ENCODE data around the gene CACNB2.
"Not testable (repeated sequence)": the region's sequence is repeated elsewhere in the genome, so short reads cannot be mapped to it uniquely, and the experiment has no call there.

CACNB2 gene

DNA sequence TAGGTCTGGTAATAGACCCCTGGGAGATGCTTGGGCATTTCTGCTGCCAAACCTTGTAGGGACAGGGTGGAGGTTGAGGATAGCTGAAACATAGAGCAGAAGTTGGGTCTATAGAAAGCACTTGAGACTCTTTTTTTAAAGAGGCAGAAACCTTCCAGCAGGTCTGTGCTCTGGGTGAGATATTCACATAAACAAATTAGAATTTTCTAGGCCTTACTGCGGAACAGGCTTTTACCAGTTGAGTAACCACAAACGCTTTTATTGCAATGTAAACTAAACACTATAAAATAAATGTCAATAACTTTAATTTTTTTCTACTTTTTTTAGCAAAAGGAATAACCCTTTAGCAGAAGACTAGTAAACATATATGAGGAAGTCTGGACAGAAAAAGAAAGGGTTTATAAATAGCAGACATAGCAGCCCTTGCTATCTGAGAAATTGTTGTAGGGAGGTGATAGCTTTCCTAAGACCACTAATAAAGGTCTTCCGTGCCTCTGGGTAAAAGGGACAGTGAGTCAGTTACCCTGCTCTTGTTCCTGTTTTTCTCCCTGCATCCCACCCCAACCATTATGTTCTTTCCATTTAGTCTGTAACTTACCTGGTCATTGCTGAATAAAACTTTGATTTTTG lies 38.7 kb downstream of the CACNB2 start:
- TF ChIP-seq, protein P1, sequence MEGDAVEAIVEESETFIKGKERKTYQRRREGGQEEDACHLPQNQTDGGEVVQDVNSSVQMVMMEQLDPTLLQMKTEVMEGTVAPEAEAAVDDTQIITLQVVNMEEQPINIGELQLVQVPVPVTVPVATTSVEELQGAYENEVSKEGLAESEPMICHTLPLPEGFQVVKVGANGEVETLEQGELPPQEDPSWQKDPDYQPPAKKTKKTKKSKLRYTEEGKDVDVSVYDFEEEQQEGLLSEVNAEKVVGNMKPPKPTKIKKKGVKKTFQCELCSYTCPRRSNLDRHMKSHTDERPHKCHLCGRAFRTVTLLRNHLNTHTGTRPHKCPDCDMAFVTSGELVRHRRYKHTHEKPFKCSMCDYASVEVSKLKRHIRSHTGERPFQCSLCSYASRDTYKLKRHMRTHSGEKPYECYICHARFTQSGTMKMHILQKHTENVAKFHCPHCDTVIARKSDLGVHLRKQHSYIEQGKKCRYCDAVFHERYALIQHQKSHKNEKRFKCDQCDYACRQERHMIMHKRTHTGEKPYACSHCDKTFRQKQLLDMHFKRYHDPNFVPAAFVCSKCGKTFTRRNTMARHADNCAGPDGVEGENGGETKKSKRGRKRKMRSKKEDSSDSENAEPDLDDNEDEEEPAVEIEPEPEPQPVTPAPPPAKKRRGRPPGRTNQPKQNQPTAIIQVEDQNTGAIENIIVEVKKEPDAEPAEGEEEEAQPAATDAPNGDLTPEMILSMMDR (IDR thresholded peaks at IDR 0.05; ENCODE audit: borderline replicate concordance, insufficient read depth, low read depth, low read length): no peak
- H3K4me3 ChIP-seq (ENCODE audit: low read depth, low read length): no peak overlapping the region

DNA sequence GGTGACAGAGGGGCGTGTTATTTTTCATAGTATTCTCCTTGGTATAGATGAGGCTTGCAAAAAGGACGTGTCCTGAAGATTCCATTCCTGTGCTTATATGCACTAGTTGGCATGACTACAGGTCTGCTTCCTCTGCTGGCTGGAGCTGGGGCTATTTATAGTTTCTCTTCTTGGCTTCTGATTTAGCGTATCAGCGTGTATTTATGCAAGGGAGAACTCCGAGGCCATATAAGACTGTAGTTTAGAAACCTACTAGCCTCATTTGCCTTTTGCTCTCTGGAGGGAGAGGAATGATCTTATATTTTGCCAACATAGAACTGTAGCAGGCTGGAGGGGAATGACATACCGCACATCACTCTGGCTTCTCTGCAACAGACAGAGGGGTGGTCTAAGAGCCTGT lies 39.7 kb downstream of the CACNB2 start:
- TF ChIP-seq, protein P1 (IDR thresholded peaks at IDR 0.05; ENCODE audit: borderline replicate concordance, insufficient read depth, low read depth, low read length): no peak
- H3K4me3 ChIP-seq (ENCODE audit: low read depth, low read length): no peak overlapping the region

DNA sequence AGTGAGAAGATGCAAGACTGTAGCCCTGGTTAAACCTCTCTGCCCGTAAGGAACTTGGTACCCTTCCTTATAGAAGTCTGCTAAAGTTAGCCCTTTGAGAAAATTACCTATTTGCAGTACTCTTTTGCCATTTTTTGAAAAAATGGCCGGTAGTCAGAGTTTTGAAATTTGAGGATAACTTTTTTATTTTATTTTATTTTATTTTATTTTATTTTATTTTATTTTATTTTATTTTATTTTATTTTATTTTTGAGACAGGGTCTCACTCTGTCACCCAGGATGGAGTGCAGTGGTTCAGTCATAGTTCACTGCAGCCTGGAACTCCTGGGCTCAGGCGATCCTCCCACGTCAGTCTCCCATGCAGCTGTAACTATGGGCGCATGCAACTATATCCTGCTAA lies 41.2 kb downstream of the CACNB2 start:
- not testable (repeated sequence) for H3K4me3 ChIP-seq (ENCODE audit: low read depth, low read length)

DNA sequence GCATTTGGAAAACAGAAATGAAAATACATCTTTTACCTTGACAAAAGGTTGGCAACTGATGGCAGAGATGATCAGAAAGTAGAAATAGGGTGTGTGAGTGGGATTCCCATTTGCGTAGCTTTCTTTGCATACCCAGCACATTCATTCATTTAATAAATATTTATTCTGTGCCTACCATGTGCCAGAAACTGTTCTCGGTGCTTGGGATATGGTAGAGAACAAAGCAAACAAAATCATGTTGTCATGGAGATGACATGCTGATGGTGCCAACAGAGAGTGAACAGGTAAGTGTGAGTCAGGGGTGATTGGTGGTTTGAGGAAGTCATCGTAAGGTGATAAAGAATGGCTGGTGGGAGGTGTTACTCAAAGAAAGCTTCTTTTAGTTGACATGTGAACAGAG lies 45.4 kb downstream of the CACNB2 start:
- TF ChIP-seq, protein P1 (IDR thresholded peaks at IDR 0.05; ENCODE audit: borderline replicate concordance, insufficient read depth, low read depth, low read length): no peak
- H3K4me3 ChIP-seq (ENCODE audit: low read depth, low read length): no peak overlapping the region

DNA sequence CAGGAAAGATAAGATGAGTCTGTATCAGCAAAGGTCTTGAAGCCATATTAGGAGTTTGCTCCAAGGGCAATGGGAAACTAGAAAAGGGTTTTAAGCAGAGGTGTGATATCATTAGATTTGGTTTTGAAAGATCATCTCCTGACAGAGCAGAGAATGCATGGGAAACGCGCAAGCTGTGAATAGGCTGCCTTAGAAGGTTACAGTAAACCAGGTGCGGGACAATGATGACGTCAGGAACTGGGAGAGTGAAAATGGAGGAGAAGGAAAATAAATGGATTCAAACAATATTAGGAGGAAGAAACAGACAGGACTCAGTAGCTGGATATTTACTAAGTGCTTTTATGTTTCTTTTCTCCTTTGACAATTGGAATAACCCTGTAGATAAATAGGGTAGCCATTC lies 50.6 kb downstream of the CACNB2 start:
- no peak overlapping the region for H3K4me3 ChIP-seq (ENCODE audit: low read depth, low read length)
- TF ChIP-seq, protein P1 (IDR thresholded peaks at IDR 0.05; ENCODE audit: borderline replicate concordance, insufficient read depth, low read depth, low read length): no peak

DNA sequence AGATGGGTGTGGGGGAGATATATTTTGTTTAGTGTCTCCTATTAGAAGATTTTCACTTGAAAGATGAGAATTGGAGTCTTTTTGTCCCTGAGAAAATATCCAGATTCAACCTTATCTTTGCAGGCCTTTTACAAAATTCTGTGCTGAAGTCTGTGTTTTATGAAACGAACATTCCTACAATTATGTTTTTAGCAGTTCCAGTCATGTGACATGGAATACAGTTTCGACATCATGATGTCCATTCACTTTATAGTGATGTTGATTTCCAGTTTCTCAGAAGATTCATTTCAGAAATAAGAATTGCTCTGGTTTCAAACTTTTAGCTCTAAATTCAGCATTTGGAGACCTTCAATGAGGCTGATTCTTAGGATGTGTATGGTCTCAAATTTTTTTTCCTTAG lies 54.4 kb downstream of the CACNB2 start:
- TF ChIP-seq, protein P1 (IDR thresholded peaks at IDR 0.05; ENCODE audit: borderline replicate concordance, insufficient read depth, low read depth, low read length): no peak
- H3K4me3 ChIP-seq (ENCODE audit: low read depth, low read length): no peak overlapping the region

DNA sequence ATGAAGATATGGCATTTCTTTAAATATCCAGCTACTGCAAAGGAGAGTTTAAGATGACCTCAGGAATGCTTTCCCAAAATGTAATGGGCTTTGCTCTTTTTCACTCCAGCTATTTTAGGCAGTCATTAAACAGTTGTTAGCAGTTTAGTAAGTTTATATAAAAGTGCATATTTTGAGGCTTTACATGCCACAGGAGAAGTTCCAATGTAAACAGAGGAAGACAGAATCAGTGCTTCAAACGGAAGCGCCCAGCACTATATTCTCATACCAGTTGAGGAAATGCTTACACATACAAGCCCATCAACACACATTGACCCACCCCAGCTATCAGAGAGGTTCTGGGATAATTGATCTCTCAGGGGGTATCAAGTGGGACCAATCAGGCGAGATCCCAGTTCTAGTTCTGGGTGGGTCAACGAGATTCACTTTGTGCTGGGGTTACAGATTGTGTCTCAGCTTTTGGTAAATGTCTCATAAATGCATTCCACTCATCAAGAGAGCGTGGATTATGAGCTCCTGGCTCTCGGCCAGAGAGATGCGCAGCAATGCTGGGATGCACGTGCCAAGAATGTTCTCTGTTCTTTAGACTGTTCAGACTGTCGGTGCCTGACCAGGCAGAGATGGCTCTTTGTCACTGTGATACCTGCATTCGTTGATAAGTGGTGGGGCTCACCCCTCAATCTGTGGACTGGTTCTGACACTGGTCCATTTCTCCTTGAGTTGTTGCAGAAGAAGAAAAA lies 55.0 kb downstream of the CACNB2 start:
- no peak overlapping the region for H3K4me3 ChIP-seq (ENCODE audit: low read depth, low read length)
- TF ChIP-seq, protein P1 (IDR thresholded peaks at IDR 0.05; ENCODE audit: borderline replicate concordance, insufficient read depth, low read depth, low read length): no peak
